Limb (tissue), 2 donors: ENCODE data around the gene PRDM16.

Experiments used
- DNase-seq, 2 donors: peaks; one replicate each; pipeline ENCODE4 v3.0.0-alpha.2; 2016; ENCODE audit errors: extremely low spot score in 2 of 2

Gene PRDM16

GRCh38 chr1:3317456-3317855, 248.5 kb downstream of the PRDM16 start:
- DNase-seq, result no peak

- DNase-seq, result no peak
These were observed 249.3 kb downstream of the PRDM16 start for GRCh38 chr1:3318329-3318728.

GRCh38 chr1:3319874-3320245, 250.9 kb downstream of the PRDM16 start:
- DNase-seq, result peak; percentile 30 to 59

- DNase-seq, result no peak
These were observed 251.5 kb downstream of the PRDM16 start for GRCh38 chr1:3320246-3321152.

- DNase-seq, result peak in 1 of 2 donors; percentile 38
These were observed 252.8 kb downstream of the PRDM16 start for GRCh38 chr1:3321559-3322449.

- no peak for DNase-seq
These were observed 253.5 kb downstream of the PRDM16 start for GRCh38 chr1:3322450-3323020.

- DNase-seq, result peak; percentile 16 to 71
These were observed 254.2 kb downstream of the PRDM16 start for GRCh38 chr1:3323021-3323795.

GRCh38 chr1:3323796-3324703, 255.0 kb downstream of the PRDM16 start:
- no peak for DNase-seq

- DNase-seq, result no peak
These were observed 255.9 kb downstream of the PRDM16 start for GRCh38 chr1:3324704-3325535.

- no peak for DNase-seq
These were observed 257.7 kb downstream of the PRDM16 start for GRCh38 chr1:3326516-3327388.

GRCh38 chr1:3327389-3327702, 258.3 kb downstream of the PRDM16 start:
- no peak for DNase-seq

- no peak for DNase-seq
These were observed 259.1 kb downstream of the PRDM16 start for GRCh38 chr1:3327936-3328590.

- DNase-seq, result no peak
These were observed 260.8 kb downstream of the PRDM16 start for GRCh38 chr1:3329640-3330281.

- no peak for DNase-seq
These were observed 261.8 kb downstream of the PRDM16 start for GRCh38 chr1:3330771-3331245.

- DNase-seq, result no peak
These were observed 262.6 kb downstream of the PRDM16 start for GRCh38 chr1:3331564-3331963.

GRCh38 chr1:3332043-3332442, 263.0 kb downstream of the PRDM16 start:
- DNase-seq, result no peak

GRCh38 chr1:3332662-3333061, 263.7 kb downstream of the PRDM16 start:
- no peak for DNase-seq
